Measurements from ENCODE around the gene SH3GL2.
"Not testable (repeated sequence)": the region's sequence is repeated elsewhere in the genome, so short reads cannot be mapped to it uniquely, and the experiment has no call there.

SH3GL2 gene

GRCh38 chr9:17760250-17760649 lies 181.4 kb downstream of the SH3GL2 start:
- no peak for DNase-seq

- no peak for DNase-seq
Measured at GRCh38 chr9:17761984-17762676, 183.3 kb downstream of the SH3GL2 start.

DNA sequence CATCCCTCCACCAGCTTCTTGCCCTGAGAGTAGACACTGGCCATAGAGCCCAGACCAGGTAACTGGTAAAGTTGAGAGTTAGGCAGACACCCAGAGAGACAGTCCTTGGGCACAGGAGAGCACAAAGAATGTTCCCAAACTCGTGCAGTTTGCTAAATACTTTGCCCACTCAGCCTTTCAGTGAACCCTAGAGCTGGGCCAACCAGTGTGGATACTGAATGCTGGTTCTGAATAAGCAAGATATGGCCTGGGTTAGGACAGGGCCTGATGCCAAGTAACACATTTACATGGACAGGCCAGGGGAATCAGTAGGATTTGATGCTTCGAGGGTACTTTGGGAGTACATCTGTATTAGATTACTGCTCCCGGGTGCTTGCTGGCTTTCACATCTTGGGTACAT lies 185.4 kb downstream of the SH3GL2 start:
- DNase-seq = no peak

- not testable (repeated sequence) for DNase-seq
Measured at GRCh38 chr9:17765131-17765530, 186.3 kb downstream of the SH3GL2 start.

GRCh38 chr9:17772223-17772622 lies 193.4 kb downstream of the SH3GL2 start:
- DNase-seq = no peak

GRCh38 chr9:17775656-17776055 lies 196.8 kb downstream of the SH3GL2 start:
- DNase-seq = no peak

DNA sequence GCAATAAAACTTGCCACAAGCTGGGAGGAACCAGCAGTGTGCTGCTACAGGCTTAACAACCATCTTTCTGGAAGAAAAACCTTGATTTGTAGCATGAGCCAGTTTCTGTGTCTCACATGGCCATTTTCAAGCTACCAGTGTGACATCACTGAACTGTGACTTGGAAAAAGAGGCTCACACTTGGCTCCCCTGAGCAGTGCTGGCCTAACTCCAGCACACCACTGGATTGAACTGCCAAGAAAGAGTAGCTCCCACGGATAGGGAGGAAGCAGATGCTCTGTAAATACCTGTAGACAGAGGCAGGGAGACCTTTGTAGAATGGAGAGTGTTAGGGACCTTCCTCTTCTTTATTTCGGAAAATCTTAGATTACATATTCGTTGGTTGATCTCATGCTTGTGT lies 197.9 kb downstream of the SH3GL2 start:
- DNase-seq = peak; percentile 37

DNA sequence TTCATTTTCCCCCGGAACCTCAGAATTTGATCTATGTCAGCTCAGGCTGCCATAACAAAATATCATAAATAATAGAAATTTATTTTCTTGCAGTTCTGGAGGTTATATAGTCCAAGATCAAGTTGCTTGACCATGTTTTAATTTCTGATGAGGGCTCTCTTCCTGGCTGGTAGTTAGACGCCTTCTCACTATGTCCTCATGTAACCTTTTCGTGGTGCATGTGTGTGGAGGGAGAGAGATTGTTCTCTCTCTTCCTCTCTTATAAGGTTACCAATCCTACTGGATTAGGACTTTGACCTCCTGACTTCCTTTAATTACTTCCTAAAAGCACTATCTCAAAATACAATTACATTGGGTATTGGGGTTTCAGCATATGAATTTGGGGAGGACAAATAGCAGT lies 198.6 kb downstream of the SH3GL2 start:
- DNase-seq = no peak

DNA sequence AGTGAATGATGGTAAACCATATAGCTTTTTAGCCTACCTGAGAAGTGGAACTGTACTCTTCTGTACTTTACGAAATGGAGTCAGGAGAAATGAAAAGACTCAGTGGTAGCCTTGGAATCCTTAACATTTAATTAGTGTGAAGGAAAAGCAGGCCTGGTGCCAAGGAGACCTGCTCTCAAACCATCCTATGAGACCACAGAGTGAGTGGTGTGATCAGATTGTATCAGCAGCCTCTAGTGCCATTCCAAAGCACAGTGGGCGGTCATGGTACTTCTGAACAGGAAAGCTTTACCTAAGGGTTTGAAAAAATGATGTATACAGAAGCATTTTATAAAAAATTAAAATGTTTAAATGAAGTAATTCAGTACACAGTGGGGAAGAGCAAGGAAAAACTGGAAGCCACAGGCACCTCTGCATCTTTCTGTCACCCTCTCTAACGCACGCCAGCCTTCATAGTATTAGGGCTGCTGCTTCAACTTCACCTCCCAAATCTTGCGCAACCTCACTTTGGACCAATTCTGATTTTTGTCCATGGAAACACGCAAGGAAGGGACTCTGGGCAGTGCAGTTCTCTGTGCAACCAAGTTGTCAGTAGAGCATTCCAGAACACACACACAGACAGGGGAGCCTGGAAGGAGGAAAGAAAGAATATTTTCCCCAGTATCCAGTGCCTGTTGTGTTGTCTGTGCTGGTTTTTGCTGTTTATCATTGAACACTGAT lies 203.7 kb downstream of the SH3GL2 start:
- peak; percentile 26 for DNase-seq

- no peak for DNase-seq
Measured at GRCh38 chr9:17783227-17783626, 204.4 kb downstream of the SH3GL2 start.

DNA sequence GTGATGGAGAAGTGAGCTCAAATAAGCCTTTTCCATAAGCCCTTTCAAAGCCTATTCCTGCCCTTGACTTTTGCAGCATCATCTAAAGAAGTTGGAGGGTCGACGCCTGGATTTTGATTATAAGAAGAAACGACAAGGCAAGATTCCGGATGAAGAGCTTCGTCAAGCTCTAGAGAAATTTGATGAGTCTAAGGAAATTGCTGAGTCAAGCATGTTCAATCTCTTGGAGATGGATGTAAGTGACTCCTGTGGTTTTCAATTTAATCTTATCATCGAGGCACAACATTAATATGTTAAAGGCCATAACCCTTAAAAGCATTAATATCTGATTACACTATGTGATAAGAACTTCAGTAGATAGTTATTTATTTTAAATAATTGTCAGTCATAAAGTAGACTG lies 210.4 kb downstream of the SH3GL2 start:
- DNase-seq = no peak

GRCh38 chr9:17793713-17794622 lies 215.1 kb downstream of the SH3GL2 start:
- DNase-seq = no peak

DNA sequence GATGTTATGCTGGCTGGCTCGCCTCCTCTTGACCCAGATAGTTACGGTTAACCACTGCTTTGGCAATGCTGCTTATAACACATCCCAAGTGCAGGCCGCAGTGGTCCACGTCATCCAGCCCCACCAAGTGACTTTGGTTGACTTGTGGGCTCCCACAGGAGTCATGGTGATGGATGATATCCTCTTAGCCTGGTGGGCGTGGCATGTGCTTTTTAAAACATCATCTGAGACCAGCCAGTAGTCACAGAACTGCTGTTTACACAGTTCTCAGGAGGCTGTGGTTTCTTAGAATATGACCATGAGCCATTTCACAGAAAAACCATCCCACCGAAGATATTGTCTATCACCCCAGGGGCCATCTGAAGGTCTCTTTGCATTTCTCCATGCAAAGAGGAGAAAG lies 216.9 kb downstream of the SH3GL2 start:
- DNase-seq = no peak

DNA sequence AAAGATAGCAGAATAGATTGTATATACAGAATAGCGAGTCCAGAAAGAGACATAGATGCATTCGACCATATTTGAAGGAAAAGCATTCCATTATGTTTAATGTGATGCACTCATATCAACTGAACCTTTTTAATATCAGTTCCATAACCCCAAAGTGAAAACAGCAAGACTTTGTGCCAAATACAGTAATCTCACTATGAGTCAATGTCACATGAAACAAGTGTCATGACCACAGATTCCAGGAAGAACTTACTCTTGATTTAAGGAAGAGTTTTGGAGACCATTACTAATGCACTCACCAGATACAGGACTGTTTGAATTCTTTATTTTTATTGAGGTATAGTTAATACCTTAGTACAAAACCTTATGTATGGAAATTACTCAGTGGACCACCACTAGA lies 220.5 kb downstream of the SH3GL2 start:
- DNase-seq = no peak

- DNase-seq = no peak
Measured at GRCh38 chr9:17800418-17800817, 221.6 kb downstream of the SH3GL2 start.

- DNase-seq = no peak
Measured at GRCh38 chr9:17802249-17802857, 223.5 kb downstream of the SH3GL2 start.

DNA sequence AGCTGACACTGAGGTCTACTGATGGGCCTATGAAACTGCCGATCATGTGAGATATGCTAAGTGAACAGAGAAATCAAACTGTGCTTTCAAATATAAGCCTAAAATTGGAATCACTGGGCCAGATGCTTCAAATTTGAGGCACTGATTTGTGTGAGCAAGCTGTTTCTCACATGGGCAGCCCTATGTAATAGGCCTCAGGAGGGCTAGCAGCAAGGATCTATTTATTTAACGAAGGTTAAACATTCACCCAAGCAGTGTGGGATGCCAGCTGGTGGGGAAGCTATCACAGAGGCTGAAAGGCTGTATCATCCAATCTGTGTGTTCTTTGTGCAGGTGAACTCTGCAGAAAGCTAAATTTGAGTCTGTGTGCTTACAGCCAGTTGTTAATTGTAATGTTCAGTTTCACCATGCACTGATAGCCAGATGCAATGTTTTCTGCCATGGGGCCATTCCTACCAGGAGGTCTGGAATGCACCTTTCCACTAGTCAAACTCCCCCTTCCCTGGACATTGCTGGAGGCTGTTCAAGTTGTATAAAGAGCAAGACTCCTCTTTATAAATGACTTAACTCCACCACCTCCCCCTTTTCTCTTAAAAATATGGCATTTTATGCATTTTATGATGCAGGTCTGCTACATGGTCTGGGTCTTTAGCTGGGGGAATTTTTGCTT lies 228.9 kb downstream of the SH3GL2 start:
- DNase-seq = no peak

DNA sequence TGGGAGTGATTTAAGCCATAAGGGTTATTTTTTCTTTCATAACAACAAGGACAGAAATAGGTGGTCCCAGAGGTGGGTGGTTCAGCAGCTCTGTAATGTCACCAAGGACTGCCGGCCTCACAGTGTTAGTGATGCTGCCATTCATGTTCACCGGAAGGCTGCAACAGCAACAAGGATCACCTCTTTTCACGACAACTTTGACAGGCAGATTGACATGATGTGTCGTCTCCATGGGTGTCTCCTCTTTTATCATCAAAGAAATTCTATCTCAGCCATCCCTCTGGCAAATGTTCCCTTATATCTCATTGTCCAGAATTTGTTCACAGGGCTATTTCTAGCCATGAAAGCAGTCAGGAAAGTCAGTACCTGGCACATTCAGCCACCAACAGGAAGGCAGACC lies 231.5 kb downstream of the SH3GL2 start:
- no peak for DNase-seq

GRCh38 chr9:17810728-17811571 lies 232.1 kb downstream of the SH3GL2 start:
- no peak for DNase-seq

DNA sequence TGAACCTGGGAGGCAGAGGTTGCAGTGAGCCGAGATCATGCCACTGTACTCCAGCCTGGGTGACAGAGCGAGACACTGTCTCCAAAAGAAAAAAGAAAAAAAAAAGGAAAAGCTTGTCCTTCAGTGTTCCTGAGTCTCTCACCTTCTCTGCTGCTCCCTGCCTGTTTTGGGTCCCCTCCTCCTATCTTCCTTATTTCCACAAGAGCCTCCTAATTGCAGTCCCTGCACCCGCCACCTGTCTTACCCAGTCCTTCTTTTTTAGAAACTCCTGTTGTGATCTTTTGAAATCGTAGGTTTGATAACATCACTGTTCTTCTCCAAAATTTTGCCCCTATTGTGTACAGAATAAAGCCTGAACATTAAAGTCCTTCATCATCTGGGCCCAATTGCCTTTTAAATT lies 234.9 kb downstream of the SH3GL2 start:
- DNase-seq = no peak

DNA sequence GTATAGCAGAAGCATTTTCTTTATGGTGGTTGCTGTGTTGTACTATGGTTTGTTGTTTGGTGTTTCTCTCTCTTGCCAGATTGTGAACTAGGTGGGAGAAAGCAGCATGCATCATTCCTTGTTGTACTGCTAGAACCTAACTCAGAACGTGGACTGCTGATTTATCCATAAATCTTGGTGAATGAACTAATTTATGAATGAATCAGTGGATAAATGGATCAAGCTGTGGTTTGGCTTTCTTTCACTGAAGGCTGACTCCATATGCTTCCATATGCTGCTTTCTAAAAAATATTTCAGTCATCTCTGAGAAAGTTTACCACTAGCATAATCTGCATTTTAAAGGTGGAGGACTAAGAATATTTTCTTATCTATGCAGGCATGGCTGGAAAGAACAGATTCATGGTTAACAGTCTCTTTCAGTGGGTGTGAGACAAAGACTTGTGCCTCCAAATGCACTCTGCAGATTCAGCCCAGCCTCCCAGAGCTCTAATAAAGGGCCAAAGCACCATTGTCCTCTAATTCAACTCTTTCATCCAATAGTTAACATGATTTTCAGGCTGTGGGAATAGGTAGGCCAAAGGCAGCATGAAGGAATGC lies 237.7 kb downstream of the SH3GL2 start:
- no peak for DNase-seq

All from DMS79 (cell line).